Stimulated activated CD4-positive, alpha-beta T cell treated with anti-CD3 and anti-CD28 coated beads, Interleukin-12 subunit alpha, Interleukin-12 subunit beta, amount 100 ng/mL, for 48 hours (primary cell): ENCODE data around the gene ERRFI1.

Experiments used
- DNase-seq, 3 donors: peaks; one replicate each; pipeline ENCODE4 v3.0.0-alpha.2; 2020; ENCODE audit warnings: low read depth in 2 of 3, low spot score in 1 of 3

The ERRFI1 gene

GRCh38 chr1:8046391-8046790 lies 20.3 kb upstream of the ERRFI1 start:
- no peak for DNase-seq

GRCh38 chr1:8043621-8044020 lies 17.5 kb upstream of the ERRFI1 start:
- no peak for DNase-seq

GRCh38 chr1:8042134-8042533 lies 16.0 kb upstream of the ERRFI1 start:
- no peak for DNase-seq

GRCh38 chr1:8040586-8040985 lies 14.5 kb upstream of the ERRFI1 start:
- DNase-seq = no peak

- DNase-seq = no peak
These were observed 13.0 kb upstream of the ERRFI1 start for GRCh38 chr1:8039071-8039470.

GRCh38 chr1:8035289-8035688 lies 9.2 kb upstream of the ERRFI1 start:
- DNase-seq = no peak

GRCh38 chr1:8033322-8033721 lies 7.2 kb upstream of the ERRFI1 start:
- no peak for DNase-seq

GRCh38 chr1:8032366-8032910 lies 6.3 kb upstream of the ERRFI1 start:
- DNase-seq = no peak

GRCh38 chr1:8031176-8031785 lies 5.2 kb upstream of the ERRFI1 start:
- peak in 1 of 3 donors; percentile 19 for DNase-seq

- DNase-seq = no peak
These were observed 2.4 kb upstream of the ERRFI1 start for GRCh38 chr1:8028571-8028910.

- no peak for DNase-seq
These were observed 1.9 kb upstream of the ERRFI1 start for GRCh38 chr1:8027748-8028570.

- DNase-seq = no peak
These were observed 1.1 kb upstream of the ERRFI1 start for GRCh38 chr1:8026976-8027747.

- no peak for DNase-seq
These were observed 401 bp downstream of the ERRFI1 start for GRCh38 chr1:8025671-8026144.

- DNase-seq = no peak
These were observed 943 bp downstream of the ERRFI1 start for GRCh38 chr1:8025061-8025670.

GRCh38 chr1:8024329-8024728 lies 1.8 kb downstream of the ERRFI1 start:
- DNase-seq = no peak

GRCh38 chr1:8023995-8024313 lies 2.2 kb downstream of the ERRFI1 start:
- DNase-seq = no peak

GRCh38 chr1:8023287-8023994 lies 2.7 kb downstream of the ERRFI1 start:
- DNase-seq = no peak

GRCh38 chr1:8022395-8023286 lies 3.5 kb downstream of the ERRFI1 start:
- DNase-seq = no peak

GRCh38 chr1:8021676-8022266 lies 4.3 kb downstream of the ERRFI1 start:
- no peak for DNase-seq
